GM19023 (cell line): ENCODE results near the gene NEAT1.

Experiments
- ATAC-seq: cut with Tn5 transposase; IDR thresholded peaks from one replicate; pipeline ENCODE4 v1.9.1; 2021; ENCODE audit warnings: mild to moderate bottlenecking, moderate library complexity; ENCODE audit not compliant: unreplicated experiment

NEAT1 gene

GRCh38 chr11:65433657-65434056 lies 11.1 kb downstream of the NEAT1 start:
- no peak for ATAC-seq

GRCh38 chr11:65434057-65434666 lies 11.6 kb downstream of the NEAT1 start:
- no peak for ATAC-seq

DNA sequence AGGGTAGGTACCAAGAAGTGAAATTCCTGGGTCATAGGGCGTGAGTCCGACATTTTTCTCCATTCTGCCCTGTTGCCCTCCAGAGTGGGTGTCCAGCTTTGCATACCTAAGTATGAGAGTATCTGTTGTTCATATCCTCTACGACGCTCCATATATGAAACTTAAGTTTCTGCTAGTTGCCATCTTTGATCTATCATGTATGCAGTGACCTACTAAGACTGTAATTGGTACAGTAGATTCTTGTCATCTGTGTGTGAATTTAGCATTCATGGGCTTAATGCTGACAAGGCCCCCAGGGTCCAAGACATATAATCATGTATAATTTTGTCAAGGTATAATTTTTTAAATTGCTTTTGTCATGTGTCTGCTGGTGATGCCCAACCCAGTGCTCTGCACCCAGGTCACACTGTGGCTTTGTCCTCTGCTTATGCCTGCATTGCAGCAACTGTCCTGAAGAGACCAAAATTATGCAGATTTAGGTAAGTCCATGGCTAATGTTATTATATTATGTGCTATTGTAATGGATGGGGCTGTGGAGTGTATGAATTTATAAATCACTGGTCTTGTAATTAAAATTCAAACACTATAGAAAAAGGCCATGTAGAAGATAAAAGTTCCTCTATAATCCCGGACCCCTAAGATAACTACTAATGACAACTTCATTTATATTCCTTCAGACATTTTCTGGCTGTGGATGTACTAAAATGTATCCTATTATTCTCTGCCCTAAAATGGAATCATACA lies 12.2 kb downstream of the NEAT1 start:
- ATAC-seq, result no peak

- no peak for ATAC-seq
Measured at GRCh38 chr11:65435411-65435931, 12.9 kb downstream of the NEAT1 start.

DNA sequence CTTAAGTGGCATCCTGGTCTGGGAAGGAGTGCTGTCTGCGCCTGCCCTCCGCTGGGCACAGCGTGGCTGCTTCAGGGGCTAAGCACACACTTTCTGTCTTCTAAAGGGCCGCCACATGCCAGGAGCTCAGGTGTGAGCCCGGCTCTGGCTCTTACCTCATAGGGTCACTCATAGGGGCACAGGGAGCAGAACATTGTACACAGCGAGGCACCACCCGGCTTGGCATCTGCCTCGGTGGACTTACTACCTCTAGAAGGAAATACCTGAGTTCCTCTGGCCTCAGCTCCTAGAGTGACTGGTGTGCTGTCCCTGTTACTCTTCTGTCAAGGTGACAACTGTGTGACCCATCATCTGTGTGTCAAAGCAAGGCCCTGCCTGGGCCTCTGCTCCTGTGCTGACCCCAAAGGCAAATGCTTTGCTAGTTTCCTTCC lies 13.4 kb downstream of the NEAT1 start:
- no peak for ATAC-seq

- ATAC-seq, result no peak
Measured at GRCh38 chr11:65436412-65437032, 13.9 kb downstream of the NEAT1 start.

DNA sequence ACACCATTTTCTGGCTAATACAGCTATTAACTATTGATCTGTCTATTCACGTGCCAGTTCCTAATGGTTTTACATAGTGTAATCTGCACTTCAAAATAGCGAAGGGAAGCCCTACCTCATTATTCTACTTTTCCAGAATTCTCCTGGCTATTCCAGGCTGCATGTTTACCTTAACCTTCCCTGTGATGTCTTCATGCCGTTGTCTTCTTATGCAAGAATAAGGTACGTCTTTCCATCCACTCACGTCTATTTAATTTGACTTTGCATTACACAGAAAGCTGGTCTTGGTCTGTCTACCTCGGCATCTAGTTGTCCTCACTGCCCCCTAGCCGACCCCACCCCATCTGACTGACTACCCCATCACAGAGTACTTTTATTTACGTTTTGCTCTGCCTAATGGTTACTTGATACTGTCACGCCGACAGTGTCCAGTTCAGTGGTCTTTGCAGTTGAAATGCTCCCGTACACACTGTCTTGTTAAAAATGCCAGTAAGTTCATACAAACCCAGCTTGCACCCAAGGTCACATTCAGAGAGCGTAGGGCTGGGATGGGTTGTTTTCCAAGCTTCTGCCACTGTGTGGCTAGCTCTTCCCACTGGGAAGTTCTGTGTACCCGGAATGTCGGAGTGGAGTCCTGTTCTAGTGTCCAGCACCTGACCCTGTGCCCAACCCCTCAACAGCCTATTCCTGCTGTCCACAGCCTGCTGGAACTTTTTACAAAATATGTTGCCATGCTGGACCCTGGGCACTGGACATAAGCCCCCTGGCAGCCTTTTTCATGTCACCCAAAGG lies 15.0 kb downstream of the NEAT1 start:
- no peak for ATAC-seq

- ATAC-seq, result no peak
Measured at GRCh38 chr11:65438257-65439151, 15.9 kb downstream of the NEAT1 start.

GRCh38 chr11:65439331-65440181 lies 17.0 kb downstream of the NEAT1 start:
- no peak for ATAC-seq

DNA sequence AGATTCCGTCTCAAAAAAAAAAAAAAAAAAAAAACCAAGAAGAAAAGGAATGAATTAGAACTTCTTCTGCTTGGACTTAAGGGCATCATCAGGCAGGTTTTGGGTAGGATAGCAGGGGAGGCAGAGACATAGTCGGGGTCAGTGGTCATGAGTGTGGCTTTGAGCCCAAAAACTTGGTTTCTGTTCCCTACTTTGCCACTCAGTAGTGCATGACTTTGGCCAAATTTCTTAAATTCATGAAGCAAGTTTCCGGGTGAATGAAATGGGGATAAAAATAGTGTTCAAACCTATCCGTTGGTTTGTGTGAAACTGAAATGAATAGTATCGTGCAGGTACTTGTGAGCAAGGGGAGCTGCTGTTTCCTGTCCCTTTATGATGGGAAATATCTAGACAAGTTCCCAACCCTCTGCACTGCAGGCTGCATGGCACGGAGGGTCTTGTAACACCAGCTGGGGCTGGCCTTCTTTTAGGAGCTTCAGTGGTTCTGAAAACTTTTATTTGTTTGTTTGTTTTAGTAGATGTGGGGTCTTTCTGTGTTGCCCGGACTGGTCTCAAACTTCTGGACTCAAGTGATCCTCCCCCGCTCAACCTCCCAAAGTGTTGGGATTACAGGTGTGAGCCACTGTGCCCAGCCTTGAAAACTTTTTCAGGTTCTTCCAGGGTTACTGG lies 18.4 kb downstream of the NEAT1 start:
- ATAC-seq, result peak; percentile 47

GRCh38 chr11:65442842-65443331 lies 20.3 kb downstream of the NEAT1 start:
- no peak for ATAC-seq

- no peak for ATAC-seq
Measured at GRCh38 chr11:65444314-65445051, 21.9 kb downstream of the NEAT1 start.

DNA sequence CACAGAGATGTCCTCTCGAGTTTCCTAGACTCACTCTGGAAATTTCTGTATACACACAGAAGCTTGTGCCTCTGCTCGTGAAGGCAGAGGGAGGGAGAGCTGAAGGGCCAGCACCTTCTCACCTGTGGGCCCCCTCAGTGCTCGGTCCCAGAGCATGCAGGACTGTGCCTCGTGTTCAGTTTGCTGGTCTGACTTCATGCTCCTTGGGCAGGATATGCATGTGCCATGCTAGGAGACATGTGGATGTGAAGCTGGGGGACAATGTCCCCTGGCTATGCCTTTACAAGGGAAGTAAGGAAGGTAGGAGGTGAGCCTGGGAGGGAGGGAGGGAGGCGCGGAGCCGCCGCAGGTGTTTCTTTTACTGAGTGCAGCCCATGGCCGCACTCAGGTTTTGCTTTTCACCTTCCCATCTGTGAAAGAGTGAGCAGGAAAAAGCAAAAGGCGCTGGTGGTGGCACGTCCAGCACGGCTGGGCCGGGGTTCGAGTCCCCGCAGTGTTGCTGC lies 22.6 kb downstream of the NEAT1 start:
- no peak for ATAC-seq

GRCh38 chr11:65445604-65446445 lies 23.2 kb downstream of the NEAT1 start:
- no peak for ATAC-seq

- no peak for ATAC-seq
Measured at GRCh38 chr11:65446446-65447277, 24.1 kb downstream of the NEAT1 start.

DNA sequence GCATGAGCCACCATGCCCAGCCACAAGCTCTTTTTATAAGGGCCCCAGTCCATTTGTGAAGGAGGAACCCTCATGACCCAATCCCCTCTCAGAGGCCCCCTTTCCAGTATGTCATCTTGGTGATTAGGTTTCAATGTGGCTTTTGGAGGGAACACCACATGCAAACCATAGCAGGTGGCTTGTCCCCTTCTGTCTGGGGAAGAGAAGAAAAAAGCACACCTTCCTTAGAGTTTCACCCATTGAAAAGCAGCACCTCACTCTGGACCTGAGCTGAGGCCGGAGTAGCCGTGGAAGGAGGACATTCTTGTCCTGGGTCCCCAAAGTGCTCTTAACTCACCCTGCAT lies 25.4 kb downstream of the NEAT1 start:
- no peak for ATAC-seq
